ENCODE data around the gene DMRT1. TPM values are rescaled to one million over a fixed set of nuclear protein-coding genes. Genes with fewer than 3 reads are reported as not detected.

The DMRT1 gene
- 0.03 TPM in 1 of 5 replicates, not detected in the others for total RNA-seq (2022; extraction: Qiagen RNA extraction)

GRCh38 chr9:841371-842209 is at the start of gene DMRT1:
Gene DMRT1 (plus strand): TSS chr9:841697. CDS start chr9:841839, 142 bp downstream.

GRCh38 chr9:976258-976942 is 134.9 kb downstream of the DMRT1 start, which contains the start of gene DMRT3:
Gene DMRT3 (plus strand): TSS chr9:976655. CDS start chr9:977002, 347 bp downstream.

Other genes with a start within 250 kb of the DMRT1 start
- not detected in 5 replicates for gene DMRT3, start 135.0 kb downstream of the DMRT1 start, total RNA-seq (2022; extraction: Qiagen RNA extraction)
- gene DMRT2, start 208.7 kb downstream of the DMRT1 start, total RNA-seq (2022; extraction: Qiagen RNA extraction) = 0.17 TPM in 1 of 5 replicates, not detected in the others